GM18861 (cell line): ENCODE data around the gene RASGRF1.
"Not testable (repeated sequence)": the region's sequence is repeated elsewhere in the genome, so short reads cannot be mapped to it uniquely, and the experiment has no call there.

Source experiments
- ATAC-seq: cut with Tn5 transposase; IDR thresholded peaks from one replicate; pipeline ENCODE4 v1.9.1; 2021; ENCODE audit not compliant: unreplicated experiment

RASGRF1 gene, protein sequence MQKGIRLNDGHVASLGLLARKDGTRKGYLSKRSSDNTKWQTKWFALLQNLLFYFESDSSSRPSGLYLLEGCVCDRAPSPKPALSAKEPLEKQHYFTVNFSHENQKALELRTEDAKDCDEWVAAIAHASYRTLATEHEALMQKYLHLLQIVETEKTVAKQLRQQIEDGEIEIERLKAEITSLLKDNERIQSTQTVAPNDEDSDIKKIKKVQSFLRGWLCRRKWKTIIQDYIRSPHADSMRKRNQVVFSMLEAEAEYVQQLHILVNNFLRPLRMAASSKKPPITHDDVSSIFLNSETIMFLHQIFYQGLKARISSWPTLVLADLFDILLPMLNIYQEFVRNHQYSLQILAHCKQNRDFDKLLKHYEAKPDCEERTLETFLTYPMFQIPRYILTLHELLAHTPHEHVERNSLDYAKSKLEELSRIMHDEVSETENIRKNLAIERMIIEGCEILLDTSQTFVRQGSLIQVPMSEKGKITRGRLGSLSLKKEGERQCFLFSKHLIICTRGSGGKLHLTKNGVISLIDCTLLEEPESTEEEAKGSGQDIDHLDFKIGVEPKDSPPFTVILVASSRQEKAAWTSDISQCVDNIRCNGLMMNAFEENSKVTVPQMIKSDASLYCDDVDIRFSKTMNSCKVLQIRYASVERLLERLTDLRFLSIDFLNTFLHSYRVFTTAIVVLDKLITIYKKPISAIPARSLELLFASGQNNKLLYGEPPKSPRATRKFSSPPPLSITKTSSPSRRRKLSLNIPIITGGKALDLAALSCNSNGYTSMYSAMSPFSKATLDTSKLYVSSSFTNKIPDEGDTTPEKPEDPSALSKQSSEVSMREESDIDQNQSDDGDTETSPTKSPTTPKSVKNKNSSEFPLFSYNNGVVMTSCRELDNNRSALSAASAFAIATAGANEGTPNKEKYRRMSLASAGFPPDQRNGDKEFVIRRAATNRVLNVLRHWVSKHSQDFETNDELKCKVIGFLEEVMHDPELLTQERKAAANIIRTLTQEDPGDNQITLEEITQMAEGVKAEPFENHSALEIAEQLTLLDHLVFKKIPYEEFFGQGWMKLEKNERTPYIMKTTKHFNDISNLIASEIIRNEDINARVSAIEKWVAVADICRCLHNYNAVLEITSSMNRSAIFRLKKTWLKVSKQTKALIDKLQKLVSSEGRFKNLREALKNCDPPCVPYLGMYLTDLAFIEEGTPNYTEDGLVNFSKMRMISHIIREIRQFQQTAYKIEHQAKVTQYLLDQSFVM (N-terminal part only)

DNA sequence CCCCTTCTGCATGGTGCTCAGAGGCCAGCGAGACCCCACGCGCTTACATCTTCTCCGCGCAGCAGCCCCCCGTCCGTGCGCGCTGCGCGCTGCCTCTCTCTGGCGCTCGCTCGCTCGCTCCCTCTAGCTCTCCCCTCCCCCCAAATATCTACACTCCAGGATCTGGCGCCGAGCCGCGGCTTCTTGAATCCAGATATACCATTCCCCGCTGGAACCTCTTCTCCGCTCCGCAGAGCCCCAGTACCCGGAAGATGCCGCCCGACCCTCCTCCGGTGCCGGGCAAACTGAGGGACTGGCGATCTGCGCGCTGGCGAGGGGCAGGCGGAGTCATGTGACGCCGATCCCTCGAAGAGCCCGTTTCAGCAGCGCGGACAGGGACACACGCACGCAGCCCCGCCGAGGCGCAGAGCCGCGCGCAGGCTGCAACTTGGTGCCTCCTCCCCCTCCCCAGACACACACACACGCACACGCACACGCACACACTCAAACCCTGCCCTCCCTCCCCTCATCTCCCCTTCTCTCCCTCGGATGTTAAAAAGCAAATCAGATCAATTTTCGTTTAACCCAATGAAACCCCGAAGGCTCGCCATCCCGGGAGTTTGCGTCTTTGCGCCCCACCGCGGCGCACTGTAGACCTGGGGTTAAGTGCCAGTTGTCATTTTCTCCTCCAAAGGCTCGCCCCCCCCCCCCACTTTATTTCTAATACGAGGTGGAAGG lies at the start of gene RASGRF1:
Gene RASGRF1 (minus strand): TSS at position 294 of the 717 bp plus-strand sequence. CDS start 282 bp downstream, at position 12.
- no peak for ATAC-seq

DNA sequence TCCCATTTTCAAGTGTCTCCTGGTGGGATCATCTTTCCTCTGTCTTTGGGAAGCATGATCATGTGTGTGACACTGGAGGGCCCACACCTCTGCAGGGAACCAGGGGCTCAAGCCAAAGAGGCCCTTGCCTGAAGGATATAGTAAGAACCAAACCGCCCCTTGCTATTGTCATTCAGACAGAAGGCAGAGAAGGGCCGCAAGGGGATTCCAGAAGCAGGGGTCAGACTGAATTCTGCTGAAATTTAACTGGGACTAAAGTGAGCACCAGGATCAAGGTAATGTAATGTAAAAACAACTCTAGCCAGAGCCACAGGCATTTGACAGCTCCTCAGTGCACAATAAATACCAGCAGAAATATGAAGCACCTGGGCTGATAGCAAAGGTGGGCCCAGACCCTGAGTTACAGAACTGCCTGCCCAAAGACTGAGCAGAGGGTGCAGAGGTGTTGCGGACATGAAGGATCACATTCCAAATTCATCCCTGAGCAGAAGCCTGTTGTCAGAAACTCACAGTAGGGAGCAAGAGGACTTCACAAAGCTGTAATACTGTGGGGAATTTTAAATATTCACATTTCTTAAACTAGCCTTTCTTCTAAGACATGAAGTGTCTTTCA lies 46.0 kb upstream of the RASGRF1 start:
- ATAC-seq = no peak

DNA sequence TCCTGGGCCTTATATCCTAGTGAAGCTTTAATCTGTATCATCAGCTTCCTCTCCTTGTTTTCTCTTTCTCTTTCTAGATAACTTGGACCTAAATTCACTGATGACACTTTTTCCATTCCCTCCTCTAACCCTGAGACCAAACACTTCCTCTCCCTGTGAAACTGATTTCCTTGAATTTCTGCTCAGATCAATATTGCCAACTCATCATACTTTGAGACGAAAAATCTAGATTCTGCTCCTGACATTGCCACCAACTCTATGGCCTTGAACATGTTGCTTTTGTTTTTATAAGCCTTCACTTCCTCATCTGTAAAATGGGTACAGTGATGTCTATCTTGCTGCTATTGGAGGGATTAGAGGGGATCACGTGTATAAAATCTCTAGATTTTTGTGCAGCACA lies 42.7 kb upstream of the RASGRF1 start:
- ATAC-seq = no peak

DNA sequence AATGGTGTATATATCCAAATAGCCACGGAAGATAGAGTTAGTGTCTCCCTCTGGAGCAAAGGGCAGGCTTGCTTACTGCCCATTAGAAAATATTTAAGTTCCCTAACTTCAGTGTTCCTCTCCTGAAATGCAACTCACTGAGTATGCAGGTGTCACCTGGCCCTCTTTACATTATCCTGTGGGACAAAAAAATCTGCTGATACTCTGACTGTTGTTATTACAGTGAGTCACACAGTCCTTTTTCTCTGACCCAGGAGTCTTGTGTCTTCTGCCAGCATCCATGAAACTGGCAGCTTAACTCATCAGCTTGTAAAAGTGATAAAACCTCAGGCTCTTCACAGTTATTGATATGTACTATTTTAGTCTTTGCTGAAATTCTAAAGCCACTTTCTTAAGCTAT lies 42.2 kb upstream of the RASGRF1 start:
- no peak for ATAC-seq

DNA sequence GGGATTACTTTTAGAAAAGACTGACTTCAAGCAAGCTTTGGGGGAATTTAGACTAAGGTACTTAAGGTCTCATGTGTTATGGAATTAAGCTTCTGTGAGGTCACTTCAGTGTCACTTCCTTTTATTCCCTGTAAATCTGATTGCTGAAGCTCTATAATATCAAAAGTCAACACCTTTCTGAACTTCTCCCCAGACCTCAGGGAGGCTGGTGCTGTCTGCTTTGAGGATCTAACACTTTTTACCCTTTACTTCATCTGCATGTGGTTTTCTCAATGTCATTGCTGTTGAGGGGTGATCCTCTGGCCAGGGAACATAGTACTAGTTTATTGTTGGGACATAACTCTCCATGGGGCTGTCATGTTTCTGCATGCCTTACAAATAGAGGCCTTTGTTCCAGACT lies 41.8 kb upstream of the RASGRF1 start:
- no peak for ATAC-seq

DNA sequence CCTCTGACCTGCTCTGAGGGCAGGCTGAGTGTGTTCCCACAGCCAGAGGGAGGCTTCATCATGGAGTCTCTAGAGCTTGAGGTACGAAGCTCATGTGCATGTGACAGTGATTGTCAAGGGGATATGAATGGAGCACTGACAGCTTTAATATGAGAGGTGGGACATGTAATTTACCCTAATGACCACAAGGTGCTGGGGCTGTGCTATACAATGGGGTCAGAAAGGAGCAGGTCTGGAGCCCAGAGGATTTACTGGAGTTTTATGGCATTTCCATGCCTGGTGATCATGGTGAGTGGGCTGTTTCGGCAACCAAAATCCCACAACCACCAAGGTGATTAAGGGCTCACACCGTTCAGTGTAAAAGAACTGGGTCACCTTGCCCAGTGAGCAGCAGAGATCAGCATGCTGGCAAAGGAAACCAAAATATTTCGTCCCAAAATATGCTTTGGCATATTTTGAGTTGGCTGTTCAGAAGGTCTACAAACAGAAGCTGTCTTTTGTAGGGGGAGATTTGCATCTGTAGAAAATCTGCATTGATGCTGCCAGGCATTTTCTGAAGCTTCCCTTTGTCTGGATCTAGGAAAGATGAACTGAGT lies 40.1 kb upstream of the RASGRF1 start:
- ATAC-seq = no peak

DNA sequence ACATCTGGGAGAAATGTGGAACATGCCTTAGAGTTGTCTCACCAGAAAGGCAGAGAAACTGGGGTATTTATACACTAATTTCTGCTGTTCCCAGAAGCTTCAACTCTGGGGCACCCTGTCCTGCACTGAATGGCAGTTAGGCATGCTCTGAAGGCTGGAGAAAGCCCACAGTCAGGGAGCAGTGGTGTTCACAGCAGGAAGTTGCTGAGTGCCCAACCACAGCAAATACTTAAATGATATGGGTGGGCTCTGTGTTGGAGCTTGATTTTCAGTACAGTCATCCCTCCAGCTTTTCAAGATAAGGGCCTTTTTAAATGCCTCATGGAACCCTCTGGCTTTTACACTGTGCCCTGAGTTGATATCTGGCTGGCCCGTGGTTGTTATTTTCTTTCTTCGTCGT lies 38.7 kb upstream of the RASGRF1 start:
- no peak for ATAC-seq

DNA sequence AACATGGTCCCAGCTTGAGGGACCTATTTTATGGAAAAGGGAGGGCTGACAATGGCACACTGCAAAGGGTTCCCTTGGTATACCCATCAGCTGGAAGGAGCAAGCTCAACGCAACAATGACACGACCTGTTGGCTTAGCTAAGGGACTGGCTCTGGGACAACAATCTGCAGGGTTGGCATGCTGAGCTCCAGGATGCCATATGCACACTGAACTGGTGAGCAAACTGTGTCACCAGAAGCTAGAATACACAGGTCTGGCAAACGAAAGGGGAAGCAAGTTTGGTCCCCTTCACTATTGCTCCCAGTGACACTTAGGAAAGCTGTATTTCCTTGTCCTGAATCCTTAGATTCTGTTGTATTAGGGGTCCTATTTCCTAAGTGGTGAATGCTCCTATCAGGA lies 38.0 kb upstream of the RASGRF1 start:
- no peak for ATAC-seq

DNA sequence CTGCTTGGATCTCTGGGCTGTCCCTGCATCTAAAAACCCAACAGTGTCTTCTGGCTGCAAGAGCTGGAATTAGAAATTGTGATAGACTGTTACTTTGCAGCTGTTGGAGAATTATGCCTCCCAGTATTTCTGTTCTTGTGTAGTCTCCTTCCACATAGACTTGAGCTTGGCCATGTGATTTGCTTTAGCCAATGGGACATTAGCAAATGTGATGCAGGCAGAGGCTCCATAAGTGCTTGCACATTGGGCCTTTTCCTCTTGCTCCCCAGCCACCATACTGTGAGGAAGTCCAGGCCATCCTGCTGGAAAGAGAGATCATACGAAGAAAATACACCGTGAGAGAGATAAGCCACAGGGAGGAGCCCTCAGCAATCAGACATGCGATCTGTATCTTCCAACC lies 33.8 kb upstream of the RASGRF1 start:
- ATAC-seq = no peak

DNA sequence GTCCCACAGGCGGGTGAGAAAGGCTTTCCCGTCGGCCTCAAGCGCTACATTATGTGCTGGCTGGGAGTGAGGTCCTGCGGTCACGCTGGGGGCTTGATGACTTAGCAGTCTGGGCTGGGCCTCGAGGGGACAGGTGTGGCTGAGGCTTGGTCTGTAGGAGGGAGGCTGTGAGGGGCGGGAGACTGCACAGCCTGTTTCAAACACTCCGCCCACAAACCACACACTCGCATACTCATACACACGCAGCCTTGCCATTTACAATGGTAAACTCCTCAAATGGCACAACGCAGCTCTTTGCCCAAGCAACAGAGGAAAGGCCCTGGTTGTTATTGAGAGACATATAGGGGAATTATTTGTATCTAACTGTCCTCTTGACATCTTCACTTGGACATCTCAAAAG lies 32.4 kb upstream of the RASGRF1 start:
- ATAC-seq = no peak

DNA sequence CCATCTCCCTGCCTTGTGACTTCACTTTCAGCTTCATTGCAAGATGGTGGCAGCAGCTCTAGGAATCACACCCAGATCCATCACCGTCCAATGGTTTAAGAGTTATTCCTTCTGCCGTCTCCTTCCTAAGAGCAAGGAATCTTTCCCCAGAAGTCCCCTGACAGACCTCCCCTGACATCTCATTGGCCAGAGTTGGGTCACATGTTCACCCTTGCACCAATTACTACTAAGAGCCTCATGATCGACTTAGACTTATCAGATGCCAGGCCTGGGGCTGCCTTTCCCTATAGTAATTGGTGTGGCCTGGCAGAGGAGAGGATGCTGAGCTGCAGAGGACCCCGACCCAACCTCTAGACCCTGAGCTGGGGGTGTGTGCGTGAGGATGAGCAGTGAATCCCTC lies 31.8 kb upstream of the RASGRF1 start:
- no peak for ATAC-seq

DNA sequence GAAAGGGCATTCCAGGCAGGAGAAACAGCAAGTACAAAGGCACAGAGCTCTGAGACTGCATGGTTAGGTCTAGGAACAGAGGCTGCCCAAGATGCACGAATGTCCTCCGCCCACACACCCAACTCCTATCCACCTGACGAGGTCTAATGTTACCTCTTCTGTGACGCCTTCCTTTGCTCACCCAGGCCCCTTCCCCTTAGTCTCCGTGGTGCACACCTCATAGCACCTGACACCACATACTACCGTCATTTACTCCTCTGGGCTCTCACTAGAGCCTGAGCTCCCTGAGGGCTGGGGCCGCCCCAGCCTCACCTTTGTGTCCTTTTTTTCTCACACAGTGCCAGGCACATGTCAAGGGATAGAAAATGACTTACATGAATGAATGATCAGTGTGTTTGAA lies 31.0 kb upstream of the RASGRF1 start:
- ATAC-seq = no peak

DNA sequence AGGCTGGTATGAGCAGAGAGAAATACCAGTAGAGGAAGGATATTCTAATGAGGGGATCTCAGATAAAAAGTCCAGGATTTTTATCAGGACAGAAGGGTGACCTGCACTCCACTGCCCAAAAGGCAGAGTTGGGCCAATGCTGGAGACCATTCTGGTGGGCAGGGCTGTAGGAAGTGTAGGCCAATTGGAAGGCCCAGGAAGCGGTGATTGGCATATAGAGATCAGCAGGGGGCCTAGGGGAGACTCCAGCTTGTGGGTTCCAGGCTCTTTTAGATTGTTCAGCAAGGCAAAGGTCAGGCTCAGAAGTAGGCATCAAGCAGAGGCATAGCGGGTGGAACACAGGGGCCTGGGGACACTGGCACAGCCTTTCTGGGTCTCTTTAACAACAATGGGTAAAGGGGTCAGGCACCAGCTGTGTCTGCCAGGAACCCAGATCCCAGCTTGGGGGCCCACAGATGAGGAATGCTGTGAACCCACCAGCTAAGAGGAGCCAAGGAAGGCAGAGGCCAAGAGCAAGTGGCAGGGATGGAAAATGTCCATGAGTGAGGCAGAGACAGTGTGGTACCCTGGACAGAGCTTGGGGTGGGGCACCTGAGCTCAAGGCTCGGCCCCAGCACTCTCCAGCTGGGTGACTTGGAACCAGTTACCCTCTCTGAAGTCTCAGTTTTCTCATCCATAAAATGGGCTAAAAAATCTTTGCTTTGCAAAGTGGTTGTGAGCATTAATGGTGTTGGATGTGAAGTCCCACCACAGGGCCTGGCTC lies 27.0 kb upstream of the RASGRF1 start:
- ATAC-seq = no peak

DNA sequence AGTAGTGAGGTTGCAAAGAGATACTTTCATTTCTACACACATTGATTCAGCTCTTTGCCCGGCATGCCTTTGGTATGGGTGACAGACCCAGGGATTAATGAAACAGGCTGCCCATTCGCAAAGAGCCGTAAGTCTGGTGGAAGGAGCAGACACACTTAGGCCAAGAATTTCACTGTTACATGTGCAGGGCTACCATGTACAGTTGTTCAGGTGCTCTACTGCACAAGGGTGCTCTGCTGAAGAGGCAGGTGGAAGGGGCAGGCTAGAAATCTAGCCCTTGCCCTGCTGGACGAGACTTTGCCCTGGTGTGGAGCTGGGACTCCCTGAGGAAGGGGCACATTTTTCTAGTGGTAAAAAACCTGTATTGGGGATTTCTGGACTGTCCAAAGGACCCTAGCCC lies 26.2 kb upstream of the RASGRF1 start:
- ATAC-seq = no peak

DNA sequence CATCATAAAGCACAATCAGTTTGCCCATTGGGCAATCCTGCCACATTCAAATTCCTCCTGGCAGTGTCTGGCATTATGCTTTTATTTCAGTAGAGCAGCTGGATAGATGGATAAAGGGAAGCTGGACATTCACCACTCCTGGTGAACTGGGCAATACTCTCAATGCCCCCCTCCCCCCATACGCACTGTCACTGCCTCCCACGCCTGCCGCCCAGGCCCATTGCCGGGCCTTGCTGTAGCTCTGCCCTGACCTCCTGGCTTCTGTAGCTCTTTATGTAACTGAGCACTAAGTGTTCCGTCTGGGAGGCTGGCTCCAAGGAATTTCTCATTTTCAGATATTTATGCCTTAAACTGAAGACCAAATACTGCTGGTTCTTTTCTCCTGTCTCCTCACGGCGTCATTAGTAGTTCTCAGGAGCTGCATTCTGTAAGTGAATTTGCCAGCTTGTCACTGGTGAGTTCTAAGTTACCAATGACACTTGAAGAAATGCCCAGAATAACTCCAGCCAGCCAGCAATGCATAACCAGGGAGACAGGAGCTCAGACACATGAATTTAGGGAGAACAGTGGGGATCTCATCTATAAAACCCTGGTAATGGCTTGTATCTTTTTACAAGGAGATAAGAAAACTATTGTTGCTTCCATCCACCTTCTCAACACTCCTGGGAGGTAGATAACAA lies 25.5 kb upstream of the RASGRF1 start:
- no peak for ATAC-seq

DNA sequence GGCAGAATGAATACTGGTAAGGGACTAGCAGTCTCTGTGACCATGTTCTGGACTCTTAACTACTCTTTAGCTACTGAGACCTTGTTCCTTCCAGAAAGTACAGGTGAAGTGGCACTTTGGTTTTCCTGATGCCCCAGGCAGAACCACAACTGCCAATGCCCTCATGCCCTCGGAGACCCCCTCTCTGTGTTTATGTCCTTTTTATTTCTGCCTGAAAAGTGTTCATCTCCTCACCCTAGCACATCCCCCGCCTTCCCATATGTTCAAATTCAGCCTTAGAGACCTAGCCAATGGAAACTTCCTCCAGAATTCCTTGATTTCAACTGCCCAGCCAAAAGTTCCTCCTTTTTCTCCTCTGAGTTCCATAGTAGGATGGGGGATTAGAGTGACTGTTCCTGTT lies 23.3 kb upstream of the RASGRF1 start:
- no peak for ATAC-seq

DNA sequence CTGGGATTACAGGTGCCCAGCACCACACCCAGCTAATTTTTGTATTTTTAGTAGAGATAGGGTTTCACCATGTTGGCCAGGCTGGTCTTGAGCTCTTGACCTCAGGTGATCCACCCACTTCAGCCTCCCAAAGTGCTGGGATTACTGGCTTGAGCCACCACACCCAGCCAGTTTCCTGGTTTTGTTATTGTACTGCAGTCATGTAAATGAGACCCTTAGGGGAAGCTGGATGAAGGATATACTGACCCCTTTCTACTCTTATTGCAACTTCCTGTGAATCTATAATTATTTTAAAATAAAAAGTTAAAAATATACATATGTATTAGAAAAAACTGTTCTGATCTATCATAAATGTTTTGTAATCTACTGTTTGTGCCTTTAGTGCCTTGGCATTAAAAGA lies 20.8 kb upstream of the RASGRF1 start:
- not testable (repeated sequence) for ATAC-seq

DNA sequence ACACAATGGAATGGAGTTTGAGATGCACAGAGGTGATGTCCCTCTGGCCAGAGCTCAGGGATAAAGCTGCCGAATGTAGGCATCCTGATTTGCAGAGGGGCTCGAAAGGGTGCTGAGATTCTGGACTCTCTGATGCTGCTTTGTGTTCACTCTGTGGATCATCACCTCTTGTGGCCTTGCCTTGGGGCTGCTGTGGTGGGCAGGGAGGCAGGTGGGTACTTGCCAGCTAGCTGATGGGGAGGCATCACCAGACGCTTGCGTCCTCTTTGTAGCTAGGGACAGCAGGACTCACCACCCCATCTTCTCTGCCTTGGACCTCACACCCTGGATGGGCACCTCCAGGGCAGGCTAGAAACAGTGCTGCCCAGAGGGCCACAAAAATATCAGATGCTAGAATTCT lies 14.6 kb upstream of the RASGRF1 start:
- no peak for ATAC-seq

DNA sequence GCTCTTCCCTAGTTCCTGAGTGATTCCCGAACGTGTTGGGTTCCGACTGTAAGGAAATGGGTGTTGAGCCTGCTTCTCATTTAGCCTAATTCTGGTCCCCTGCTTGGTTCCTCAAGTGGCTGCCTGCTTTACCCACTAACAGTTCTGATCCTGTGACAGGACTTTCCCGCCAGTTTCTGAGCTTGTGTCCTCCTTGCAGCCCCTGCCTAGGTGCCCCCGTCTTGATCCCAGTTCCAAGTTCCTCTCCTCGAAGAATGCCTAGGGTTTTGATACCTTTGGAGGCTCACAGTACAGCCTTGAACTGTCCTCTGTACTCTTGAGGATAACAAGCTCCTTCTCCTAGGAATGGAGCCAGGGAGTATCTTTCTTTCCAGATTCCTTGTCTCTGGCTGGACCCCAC lies 12.0 kb upstream of the RASGRF1 start:
- ATAC-seq = no peak
